Measurements from ENCODE around the gene CEMIP2.
"Not testable (repeated sequence)": the region's sequence is repeated elsewhere in the genome, so short reads cannot be mapped to it uniquely, and the experiment has no call there.

CEMIP2 gene

GRCh38 chr9:71694332-71694731, 74.0 kb downstream of the CEMIP2 start:
- Histone ChIP-seq H3K9me2 (replicated peaks; ENCODE audit: insufficient read depth, low read length) (no peaks in the 10 kb centered on the region), H3K4me2 (ENCODE audit: low read depth, low read length, poor library complexity, severe bottlenecking) (no peak overlapping the region), H4K20me1 (ENCODE audit: low read depth, low read length) (no peaks in the 10 kb centered on the region), H3F3A (ENCODE audit: insufficient read depth) (no peaks in the 10 kb centered on the region), H3K9me3 (ENCODE audit: insufficient read depth, low read length) (no peaks in the 10 kb centered on the region), H3K9ac (ENCODE audit: low read length) (no peak overlapping the region), H3K4me3 (ENCODE audit: insufficient read depth, low read length, poor library complexity, severe bottlenecking) (no peak overlapping the region), H3K27ac (ENCODE audit: low read depth, low read length) (no peak overlapping the region), H2AFZ (ENCODE audit: low read depth, low read length, severe bottlenecking) (no peak overlapping the region), H3K27me3 (ENCODE audit: low read length) (no peaks in the 10 kb centered on the region), H3K79me2 (ENCODE audit: insufficient read depth, low read length) (no peaks in the 10 kb centered on the region), H3K36me3 (ENCODE audit: low read length) (no peaks in the 10 kb centered on the region)
- TF ChIP-seq EZH2phosphoT487 (conservative IDR thresholded peaks at IDR 0.05; ENCODE audit: low read length) (no peak), CTCF (IDR thresholded peaks at IDR 0.05; ENCODE audit: insufficient read depth, low read length, poor library complexity, severe bottlenecking) (no peak)

- Histone ChIP-seq H3K4me2 (ENCODE audit: low read depth, low read length, poor library complexity, severe bottlenecking) (no peak overlapping the region), H3K27ac (ENCODE audit: low read depth, low read length) (no peak overlapping the region), H3K9me2 (replicated peaks; ENCODE audit: insufficient read depth, low read length) (no peaks in the 10 kb centered on the region), H3K9me3 (ENCODE audit: insufficient read depth, low read length) (no peaks in the 10 kb centered on the region), H3F3A (ENCODE audit: insufficient read depth) (no peaks in the 10 kb centered on the region), H3K36me3 (ENCODE audit: low read length) (no peaks in the 10 kb centered on the region), H3K9ac (ENCODE audit: low read length) (no peak overlapping the region), H4K20me1 (ENCODE audit: low read depth, low read length) (no peaks in the 10 kb centered on the region), H3K79me2 (ENCODE audit: insufficient read depth, low read length) (no peaks in the 10 kb centered on the region), H2AFZ (ENCODE audit: low read depth, low read length, severe bottlenecking) (no peak overlapping the region), H3K27me3 (ENCODE audit: low read length) (no peaks in the 10 kb centered on the region), H3K4me3 (ENCODE audit: insufficient read depth, low read length, poor library complexity, severe bottlenecking) (no peak overlapping the region)
- TF ChIP-seq CTCF (IDR thresholded peaks at IDR 0.05; ENCODE audit: insufficient read depth, low read length, poor library complexity, severe bottlenecking) (no peak), EZH2phosphoT487 (conservative IDR thresholded peaks at IDR 0.05; ENCODE audit: low read length) (no peak)
These were observed 74.7 kb downstream of the CEMIP2 start for GRCh38 chr9:71693607-71694006.

GRCh38 chr9:71692337-71692736, 76.0 kb downstream of the CEMIP2 start:
- TF ChIP-seq EZH2phosphoT487 (conservative IDR thresholded peaks at IDR 0.05; ENCODE audit: low read length) (no peak), CTCF (IDR thresholded peaks at IDR 0.05; ENCODE audit: insufficient read depth, low read length, poor library complexity, severe bottlenecking) (no peak)
- no peak overlapping the region for H3K4me2 ChIP-seq (ENCODE audit: low read depth, low read length, poor library complexity, severe bottlenecking)
- no peaks in the 10 kb centered on the region for H3K9me2 ChIP-seq (replicated peaks; ENCODE audit: insufficient read depth, low read length)
- no peaks in the 10 kb centered on the region for H3F3A ChIP-seq (ENCODE audit: insufficient read depth)
- no peaks in the 10 kb centered on the region for H3K27me3 ChIP-seq (ENCODE audit: low read length)
- no peaks in the 10 kb centered on the region for H3K36me3 ChIP-seq (ENCODE audit: low read length)
- H3K4me3 ChIP-seq (ENCODE audit: insufficient read depth, low read length, poor library complexity, severe bottlenecking) = no peak overlapping the region
- no peaks in the 10 kb centered on the region for H4K20me1 ChIP-seq (ENCODE audit: low read depth, low read length)
- no peak overlapping the region for H3K27ac ChIP-seq (ENCODE audit: low read depth, low read length)
- H3K9me3 ChIP-seq (ENCODE audit: insufficient read depth, low read length) = no peaks in the 10 kb centered on the region
- H3K9ac ChIP-seq (ENCODE audit: low read length) = no peak overlapping the region
- H3K79me2 ChIP-seq (ENCODE audit: insufficient read depth, low read length) = no peaks in the 10 kb centered on the region
- no peak overlapping the region for H2AFZ ChIP-seq (ENCODE audit: low read depth, low read length, severe bottlenecking)

GRCh38 chr9:71691576-71691975, 76.7 kb downstream of the CEMIP2 start:
- H4K20me1 ChIP-seq (ENCODE audit: low read depth, low read length); H3K27ac ChIP-seq (ENCODE audit: low read depth, low read length); H3K9me3 ChIP-seq (ENCODE audit: insufficient read depth, low read length); H2AFZ ChIP-seq (ENCODE audit: low read depth, low read length, severe bottlenecking); H3K4me2 ChIP-seq (ENCODE audit: low read depth, low read length, poor library complexity, severe bottlenecking); H3K4me3 ChIP-seq (ENCODE audit: insufficient read depth, low read length, poor library complexity, severe bottlenecking); H3F3A ChIP-seq (ENCODE audit: insufficient read depth); H3K79me2 ChIP-seq (ENCODE audit: insufficient read depth, low read length); H3K27me3 ChIP-seq (ENCODE audit: low read length); H3K9me2 ChIP-seq (replicated peaks; ENCODE audit: insufficient read depth, low read length); H3K36me3 ChIP-seq (ENCODE audit: low read length); H3K9ac ChIP-seq (ENCODE audit: low read length): not testable (repeated sequence)

Data from SU-DHL-6 (cell line).